ENCODE data around the gene SETD1A.
"Not testable (repeated sequence)": the region's sequence is repeated elsewhere in the genome, so short reads cannot be mapped to it uniquely, and the experiment has no call there.

Gene SETD1A

GRCh38 chr16:30924913-30925631, 32.5 kb upstream of the SETD1A start:
- Mint-ChIP-seq H3K4me3 (peak overlapping the region; percentile 75), H3K27ac (peak overlapping the region; percentile 37)

DNA sequence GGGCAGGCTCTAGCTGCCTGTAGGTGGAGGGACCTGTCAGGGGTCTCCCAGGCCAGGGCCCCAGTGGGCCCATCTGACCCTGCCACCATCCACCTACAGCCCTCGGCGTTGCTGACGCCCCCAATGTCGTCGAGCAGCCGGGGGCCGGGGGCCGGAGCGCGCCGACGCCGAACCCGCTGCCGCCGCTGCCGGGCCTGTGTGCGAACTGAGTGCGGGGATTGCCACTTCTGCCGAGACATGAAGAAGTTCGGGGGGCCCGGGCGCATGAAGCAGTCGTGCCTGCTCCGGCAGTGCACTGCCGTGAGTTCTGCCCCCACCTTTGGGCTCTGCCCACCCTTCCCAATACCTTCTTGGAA, 31.9 kb upstream of the SETD1A start:
- peaks cover 39% of the 10 kb centered on the region for H3K4me1 Mint-ChIP-seq (ENCODE audit: low read depth)
- no peak overlapping the region for H3K27ac Mint-ChIP-seq
- intact Hi-C loops (cut with micrococcal nuclease) = no loop called here

More at GRCh38 chr16:30924913-30925631, 32.5 kb upstream of the SETD1A start:
- no peaks in the 10 kb centered on the region for H3K9me3 Mint-ChIP-seq
- H3K27me3 Mint-ChIP-seq = no peaks in the 10 kb centered on the region
- H3K4me1 Mint-ChIP-seq (ENCODE audit: low read depth) = peaks cover 40% of the 10 kb centered on the region
- intact Hi-C loops (cut with micrococcal nuclease) = no loop called here
- H3K36me3 Mint-ChIP-seq (ENCODE audit: low read depth) = peaks cover 53% of the 10 kb centered on the region

DNA sequence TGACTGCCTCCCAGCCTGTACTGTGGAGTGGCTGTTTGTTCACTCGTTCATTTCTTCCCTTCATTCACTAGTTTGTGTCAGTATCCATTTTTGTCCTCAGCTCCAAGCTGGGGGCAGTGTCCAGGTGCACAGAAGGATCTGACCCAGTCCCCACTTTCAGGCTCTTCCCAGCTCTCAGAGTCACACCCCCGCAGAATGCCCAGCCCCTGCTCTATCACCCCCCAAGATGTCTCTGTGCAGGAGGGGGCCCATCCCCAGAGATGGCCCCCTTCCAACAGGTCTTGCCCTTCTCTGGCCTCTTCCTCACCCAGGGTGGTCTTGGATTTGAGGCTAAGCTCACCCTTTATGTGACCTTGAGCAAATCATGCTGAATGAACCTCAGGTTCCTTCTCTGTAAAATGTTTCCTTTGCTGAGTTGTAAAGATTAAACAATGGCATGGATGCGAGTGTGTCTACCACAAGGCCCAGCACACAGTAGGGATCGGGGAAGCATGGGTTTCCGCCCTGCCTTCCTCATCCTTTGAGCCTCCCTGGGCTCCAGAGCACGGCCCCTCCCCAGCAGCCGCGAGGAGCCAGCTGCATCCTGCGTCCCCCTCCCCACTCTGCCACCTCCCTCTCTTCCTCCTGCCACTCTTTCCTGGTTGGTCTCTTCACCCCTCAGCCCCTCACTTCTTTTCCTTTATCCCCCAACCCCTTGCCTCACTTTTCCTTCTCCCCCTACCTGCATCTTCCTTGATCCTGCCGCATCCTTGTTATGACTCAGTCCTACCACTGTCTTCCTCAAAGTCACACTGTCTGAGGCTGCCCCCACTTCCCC, 31.4 kb upstream of the SETD1A start:
- Mint-ChIP-seq H3K4me3 (no peak overlapping the region), H3K27ac (no peak overlapping the region), H3K4me1 (ENCODE audit: low read depth) (peaks cover 33% of the 10 kb centered on the region), H3K36me3 (ENCODE audit: low read depth) (peaks cover 64% of the 10 kb centered on the region), H3K27me3 (no peaks in the 10 kb centered on the region), H3K9me3 (no peaks in the 10 kb centered on the region)
- intact Hi-C loops (cut with micrococcal nuclease) = no loop called here

More for the DNA sequence above, 31.9 kb upstream of the SETD1A start:
- Mint-ChIP-seq H3K9me3 (no peaks in the 10 kb centered on the region), H3K4me3 (no peak overlapping the region), H3K36me3 (ENCODE audit: low read depth) (peaks cover 58% of the 10 kb centered on the region), H3K27me3 (no peaks in the 10 kb centered on the region)

GRCh38 chr16:30926937-30927788, 30.4 kb upstream of the SETD1A start:
- Mint-ChIP-seq H3K27me3 (no peaks in the 10 kb centered on the region), H3K36me3 (ENCODE audit: low read depth) (peaks cover 67% of the 10 kb centered on the region), H3K4me1 (ENCODE audit: low read depth) (peaks cover 24% of the 10 kb centered on the region), H3K27ac (no peak overlapping the region), H3K9me3 (no peaks in the 10 kb centered on the region), H3K4me3 (no peak overlapping the region)
- intact Hi-C loops (cut with micrococcal nuclease) = no loop called here

DNA sequence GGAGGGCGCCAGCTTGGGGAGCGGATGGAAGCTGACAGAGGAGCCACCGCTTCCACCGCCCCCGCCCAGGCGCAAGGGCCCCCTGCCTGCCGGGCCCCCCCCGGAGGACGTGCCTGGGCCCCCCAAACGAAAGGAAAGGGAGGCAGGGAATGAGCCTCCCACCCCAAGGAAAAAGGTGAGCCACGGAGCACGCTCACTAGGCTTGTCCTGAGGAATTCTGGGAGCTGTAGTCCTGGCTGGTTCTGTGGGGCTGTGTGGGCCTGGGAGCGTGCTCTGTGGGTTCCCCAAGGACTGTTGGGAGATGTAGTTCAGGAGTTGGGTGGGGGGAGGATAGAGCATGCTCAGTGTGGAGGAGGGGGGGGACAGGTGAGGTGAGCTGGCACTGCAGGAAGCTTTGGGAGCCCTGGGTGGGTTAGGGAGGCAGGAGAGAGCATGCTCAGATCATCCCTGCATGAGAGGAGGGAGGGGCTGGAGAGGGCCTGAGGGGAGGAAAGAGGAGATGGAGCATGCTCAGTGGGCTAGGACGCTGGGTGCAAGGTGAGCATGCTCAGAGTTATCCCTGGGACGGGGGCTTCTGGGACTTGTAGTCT, 29.7 kb upstream of the SETD1A start:
- no peak overlapping the region for H3K4me3 Mint-ChIP-seq
- intact Hi-C loops (cut with micrococcal nuclease) = no loop called here
- no peaks in the 10 kb centered on the region for H3K9me3 Mint-ChIP-seq
- peaks cover 69% of the 10 kb centered on the region for H3K36me3 Mint-ChIP-seq (ENCODE audit: low read depth)
- H3K27me3 Mint-ChIP-seq = no peaks in the 10 kb centered on the region
- peaks cover 24% of the 10 kb centered on the region for H3K4me1 Mint-ChIP-seq (ENCODE audit: low read depth)
- no peak overlapping the region for H3K27ac Mint-ChIP-seq

GRCh38 chr16:30928390-30928789, 29.2 kb upstream of the SETD1A start:
- Mint-ChIP-seq H3K4me1 (ENCODE audit: low read depth) (peaks cover 24% of the 10 kb centered on the region), H3K36me3 (ENCODE audit: low read depth) (peaks cover 68% of the 10 kb centered on the region), H3K4me3 (no peak overlapping the region), H3K27me3 (no peaks in the 10 kb centered on the region), H3K9me3 (no peaks in the 10 kb centered on the region), H3K27ac (no peak overlapping the region)
- intact Hi-C loops (cut with micrococcal nuclease) = no loop called here

DNA sequence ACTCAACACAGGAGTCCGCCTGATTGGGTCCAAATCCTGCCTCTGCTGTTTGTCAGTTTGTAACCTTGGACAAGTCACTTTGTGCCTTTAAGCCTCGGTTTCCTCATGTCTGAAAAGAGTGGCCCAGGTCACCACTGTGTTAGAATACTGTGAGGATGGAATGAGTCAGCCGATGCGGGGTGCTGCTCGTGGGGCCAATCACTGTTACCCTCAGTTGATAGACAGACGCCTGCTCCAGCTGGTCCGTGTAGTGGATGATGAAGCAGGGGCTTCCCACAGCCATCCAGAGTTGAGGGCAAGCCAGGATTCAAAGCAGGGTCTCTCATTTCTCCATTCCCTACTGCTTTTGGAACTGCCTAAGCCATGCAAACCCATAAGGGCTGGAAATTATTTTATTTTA, 28.4 kb upstream of the SETD1A start:
- H3K36me3 Mint-ChIP-seq (ENCODE audit: low read depth) = peaks cover 68% of the 10 kb centered on the region
- no peaks in the 10 kb centered on the region for H3K9me3 Mint-ChIP-seq
- no peak overlapping the region for H3K27ac Mint-ChIP-seq
- H3K27me3 Mint-ChIP-seq = no peaks in the 10 kb centered on the region
- peaks cover 23% of the 10 kb centered on the region for H3K4me1 Mint-ChIP-seq (ENCODE audit: low read depth)
- intact Hi-C loops (cut with micrococcal nuclease) = no loop called here
- H3K4me3 Mint-ChIP-seq = no peak overlapping the region

- Mint-ChIP-seq H3K4me1 (ENCODE audit: low read depth) (peaks cover 23% of the 10 kb centered on the region), H3K36me3 (ENCODE audit: low read depth) (peaks cover 68% of the 10 kb centered on the region), H3K27ac (no peak overlapping the region), H3K27me3 (no peaks in the 10 kb centered on the region), H3K9me3 (no peaks in the 10 kb centered on the region), H3K4me3 (no peak overlapping the region)
- intact Hi-C loops (cut with micrococcal nuclease) = loop anchor here (10.0 kb wide), 1 partner anchor 515 kb away; the partner anchor contains the start of gene ZNF843
These were observed 27.4 kb upstream of the SETD1A start for GRCh38 chr16:30930160-30930571.

- Mint-ChIP-seq H3K9me3 (no peaks in the 10 kb centered on the region), H3K4me1 (ENCODE audit: low read depth) (peaks cover 27% of the 10 kb centered on the region), H3K4me3 (no peak overlapping the region), H3K27me3 (no peaks in the 10 kb centered on the region), H3K27ac (no peak overlapping the region), H3K36me3 (ENCODE audit: low read depth) (peaks cover 65% of the 10 kb centered on the region)
- intact Hi-C loops (cut with micrococcal nuclease) = loop anchor here (10.0 kb wide), 1 partner anchor 514 kb away; the partner anchor contains the start of gene ZNF843
These were observed 26.4 kb upstream of the SETD1A start for GRCh38 chr16:30931068-30931650.

DNA sequence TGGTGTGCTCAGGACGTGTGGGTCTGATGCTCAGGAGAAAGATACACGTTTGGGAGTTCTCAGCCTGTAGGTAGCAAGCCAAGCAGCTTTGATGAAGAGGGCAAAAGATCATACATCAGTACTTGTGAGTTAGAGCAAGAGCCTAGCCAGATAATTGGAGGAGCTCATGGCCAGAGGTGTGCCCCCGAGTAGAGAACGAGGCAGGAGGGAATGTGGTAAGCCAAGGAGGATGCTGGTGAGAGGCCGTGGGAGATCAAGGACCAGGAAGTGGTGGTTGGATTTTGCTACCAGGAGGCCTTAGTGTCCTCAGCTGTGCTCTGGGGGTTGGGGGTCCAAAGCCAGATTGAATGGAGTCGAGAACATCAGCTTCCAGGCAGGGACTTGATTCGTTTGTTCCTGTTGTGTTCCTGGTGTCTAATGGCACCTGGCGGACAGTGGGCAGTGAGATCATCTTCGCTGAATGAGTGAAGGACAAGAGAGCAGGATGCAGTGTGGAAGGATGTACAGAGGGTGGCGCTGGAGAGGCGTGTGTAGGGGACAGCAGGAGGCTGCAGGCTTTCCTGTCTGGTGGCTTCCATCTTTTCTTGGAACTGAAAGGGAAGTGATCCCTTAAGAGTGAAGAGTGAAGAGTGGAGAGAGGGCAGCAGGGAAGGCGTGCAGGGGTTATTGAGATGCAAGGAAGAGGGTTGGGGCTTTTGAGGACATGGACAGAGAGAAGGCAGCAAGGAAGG, 22.6 kb upstream of the SETD1A start:
- peaks cover 36% of the 10 kb centered on the region for H3K4me1 Mint-ChIP-seq (ENCODE audit: low read depth)
- H3K36me3 Mint-ChIP-seq (ENCODE audit: low read depth) = peaks cover 51% of the 10 kb centered on the region
- peak overlapping the region; percentile 77 for H3K27ac Mint-ChIP-seq
- no peaks in the 10 kb centered on the region for H3K9me3 Mint-ChIP-seq
- H3K4me3 Mint-ChIP-seq = peak overlapping the region; percentile 33
- intact Hi-C loops (cut with micrococcal nuclease) = loop anchor here (10.0 kb wide), 1 partner anchor 510 kb away; the partner anchor contains the start of gene ZNF843
- no peaks in the 10 kb centered on the region for H3K27me3 Mint-ChIP-seq

DNA sequence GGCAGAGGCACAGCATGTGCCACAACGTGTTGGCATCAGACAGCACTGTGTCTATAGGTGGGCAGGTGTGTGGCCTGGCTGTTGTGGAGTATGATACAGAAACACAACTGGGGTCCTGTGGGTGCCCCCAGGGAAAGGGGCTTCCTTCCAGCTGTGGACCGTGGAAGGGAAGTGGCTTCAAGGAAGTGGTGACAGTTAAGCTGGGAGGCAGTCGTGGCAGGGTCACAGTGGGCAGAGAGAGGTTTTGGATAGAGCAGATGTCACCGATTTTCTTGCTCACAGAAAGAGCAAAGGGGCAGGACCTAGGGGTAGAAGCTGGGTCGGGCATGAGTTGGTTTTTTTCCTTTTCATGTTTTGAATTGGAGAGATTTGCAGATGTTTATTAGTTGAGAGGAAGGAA, 19.9 kb upstream of the SETD1A start:
- Mint-ChIP-seq H3K27ac (peak overlapping the region; percentile 40), H3K36me3 (ENCODE audit: low read depth) (peaks cover 49% of the 10 kb centered on the region), H3K27me3 (no peaks in the 10 kb centered on the region), H3K9me3 (no peaks in the 10 kb centered on the region), H3K4me1 (ENCODE audit: low read depth) (peaks cover 52% of the 10 kb centered on the region), H3K4me3 (peak overlapping the region; percentile 56)
- intact Hi-C loops (cut with micrococcal nuclease) = loop anchor here (10.0 kb wide), 1 partner anchor 507 kb away; the partner anchor contains the start of gene ZNF843

GRCh38 chr16:30939571-30939970, 18.0 kb upstream of the SETD1A start:
- not testable (repeated sequence) for H3K27ac Mint-ChIP-seq, H3K4me3 Mint-ChIP-seq, H3K27me3 Mint-ChIP-seq, H3K9me3 Mint-ChIP-seq
- H3K4me1 Mint-ChIP-seq (ENCODE audit: low read depth) = peaks cover 48% of the 10 kb centered on the region
- intact Hi-C loops (cut with micrococcal nuclease) = loop anchor here (10.0 kb wide), 1 partner anchor 505 kb away; the partner anchor contains the start of gene ZNF843
- peaks cover 56% of the 10 kb centered on the region for H3K36me3 Mint-ChIP-seq (ENCODE audit: low read depth)

Measured in dendritic cell treated with granulocyte-macrophage colony-stimulating factor and Interleukin-4, amounts not matched to agents 40 ng/mL and 50 ng/mL, for 4 days (primary cell).